ENCODE data around the gene ORAI3. TPM values are rescaled to one million over a fixed set of nuclear protein-coding genes. Genes with fewer than 3 reads are reported as not detected.

The ORAI3 gene
- total RNA-seq, 1 experiment from 2014 or later, result 10.8 TPM

DNA sequence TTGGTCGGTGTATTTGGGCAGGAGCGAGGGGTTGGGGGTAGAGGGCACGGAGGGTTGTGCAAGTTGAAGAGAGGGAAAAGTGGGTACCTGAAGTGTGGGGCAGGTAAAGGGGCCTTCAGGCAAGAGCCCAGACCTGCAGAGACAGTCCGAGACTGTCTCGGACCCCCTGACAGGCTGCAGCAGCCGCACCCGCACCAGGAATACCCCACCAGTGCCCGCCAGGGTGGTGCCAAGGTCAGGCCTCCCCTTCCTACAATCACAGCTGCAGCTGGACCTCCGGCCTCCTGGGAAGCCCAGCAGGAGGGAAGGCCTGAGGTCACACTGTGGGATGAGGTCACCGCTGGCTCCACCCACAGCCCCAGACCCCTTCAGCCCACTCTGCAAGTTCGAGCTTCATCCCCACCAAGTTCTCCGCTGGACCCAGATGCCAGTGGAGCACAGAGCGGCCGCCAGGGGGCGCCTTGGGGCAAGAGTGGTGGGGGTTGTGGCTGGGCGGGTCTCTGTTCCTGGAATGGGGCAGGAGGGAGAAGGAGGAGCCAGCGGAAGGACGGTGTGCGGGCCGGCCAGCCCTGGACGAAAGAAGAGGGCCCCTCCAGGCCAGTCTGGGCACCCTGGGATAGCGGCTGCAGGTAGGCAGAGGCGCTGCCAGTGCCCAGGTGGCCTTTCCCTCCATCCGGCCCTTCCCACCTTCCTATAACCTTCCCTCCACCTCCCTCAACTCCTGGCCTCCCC, 36.0 kb downstream of the ORAI3 start, which contains the start of gene HSD3B7:
Gene HSD3B7, plus strand, starts transcription at position 539 of the 732 bp plus-strand sequence. CDS start 452 bp downstream, outside the sequence.
- H3K9me3 Mint-ChIP-seq, result no peaks in the 10 kb centered on the region
- TF ChIP-seq, protein P1, sequence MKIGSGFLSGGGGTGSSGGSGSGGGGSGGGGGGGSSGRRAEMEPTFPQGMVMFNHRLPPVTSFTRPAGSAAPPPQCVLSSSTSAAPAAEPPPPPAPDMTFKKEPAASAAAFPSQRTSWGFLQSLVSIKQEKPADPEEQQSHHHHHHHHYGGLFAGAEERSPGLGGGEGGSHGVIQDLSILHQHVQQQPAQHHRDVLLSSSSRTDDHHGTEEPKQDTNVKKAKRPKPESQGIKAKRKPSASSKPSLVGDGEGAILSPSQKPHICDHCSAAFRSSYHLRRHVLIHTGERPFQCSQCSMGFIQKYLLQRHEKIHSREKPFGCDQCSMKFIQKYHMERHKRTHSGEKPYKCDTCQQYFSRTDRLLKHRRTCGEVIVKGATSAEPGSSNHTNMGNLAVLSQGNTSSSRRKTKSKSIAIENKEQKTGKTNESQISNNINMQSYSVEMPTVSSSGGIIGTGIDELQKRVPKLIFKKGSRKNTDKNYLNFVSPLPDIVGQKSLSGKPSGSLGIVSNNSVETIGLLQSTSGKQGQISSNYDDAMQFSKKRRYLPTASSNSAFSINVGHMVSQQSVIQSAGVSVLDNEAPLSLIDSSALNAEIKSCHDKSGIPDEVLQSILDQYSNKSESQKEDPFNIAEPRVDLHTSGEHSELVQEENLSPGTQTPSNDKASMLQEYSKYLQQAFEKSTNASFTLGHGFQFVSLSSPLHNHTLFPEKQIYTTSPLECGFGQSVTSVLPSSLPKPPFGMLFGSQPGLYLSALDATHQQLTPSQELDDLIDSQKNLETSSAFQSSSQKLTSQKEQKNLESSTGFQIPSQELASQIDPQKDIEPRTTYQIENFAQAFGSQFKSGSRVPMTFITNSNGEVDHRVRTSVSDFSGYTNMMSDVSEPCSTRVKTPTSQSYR (CRISPR knock-in tag; IDR thresholded peaks at IDR 0.05), result peak; percentile 56; the same call in 1 of the 2 replicates
- TF ChIP-seq GABPB1 (CRISPR knock-in tag; IDR thresholded peaks at IDR 0.05) (0 out of 2 replicates have a peak, but pooled peaks have one; percentile 35), SP1 (CRISPR knock-in tag; conservative IDR thresholded peaks at IDR 0.05) (peak; percentile 73; the same call in 1 of the 2 replicates)
- TF ChIP-seq, protein P2, sequence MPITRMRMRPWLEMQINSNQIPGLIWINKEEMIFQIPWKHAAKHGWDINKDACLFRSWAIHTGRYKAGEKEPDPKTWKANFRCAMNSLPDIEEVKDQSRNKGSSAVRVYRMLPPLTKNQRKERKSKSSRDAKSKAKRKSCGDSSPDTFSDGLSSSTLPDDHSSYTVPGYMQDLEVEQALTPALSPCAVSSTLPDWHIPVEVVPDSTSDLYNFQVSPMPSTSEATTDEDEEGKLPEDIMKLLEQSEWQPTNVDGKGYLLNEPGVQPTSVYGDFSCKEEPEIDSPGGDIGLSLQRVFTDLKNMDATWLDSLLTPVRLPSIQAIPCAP (CRISPR knock-in tag; IDR thresholded peaks at IDR 0.05), result no peak
- TF ChIP-seq, protein P3, sequence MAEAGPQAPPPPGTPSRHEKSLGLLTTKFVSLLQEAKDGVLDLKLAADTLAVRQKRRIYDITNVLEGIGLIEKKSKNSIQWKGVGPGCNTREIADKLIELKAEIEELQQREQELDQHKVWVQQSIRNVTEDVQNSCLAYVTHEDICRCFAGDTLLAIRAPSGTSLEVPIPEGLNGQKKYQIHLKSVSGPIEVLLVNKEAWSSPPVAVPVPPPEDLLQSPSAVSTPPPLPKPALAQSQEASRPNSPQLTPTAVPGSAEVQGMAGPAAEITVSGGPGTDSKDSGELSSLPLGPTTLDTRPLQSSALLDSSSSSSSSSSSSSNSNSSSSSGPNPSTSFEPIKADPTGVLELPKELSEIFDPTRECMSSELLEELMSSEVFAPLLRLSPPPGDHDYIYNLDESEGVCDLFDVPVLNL (CRISPR knock-in tag; IDR thresholded peaks at IDR 0.05; ENCODE audit: borderline replicate concordance, low read depth), result no peak
- TF ChIP-seq, protein P4, sequence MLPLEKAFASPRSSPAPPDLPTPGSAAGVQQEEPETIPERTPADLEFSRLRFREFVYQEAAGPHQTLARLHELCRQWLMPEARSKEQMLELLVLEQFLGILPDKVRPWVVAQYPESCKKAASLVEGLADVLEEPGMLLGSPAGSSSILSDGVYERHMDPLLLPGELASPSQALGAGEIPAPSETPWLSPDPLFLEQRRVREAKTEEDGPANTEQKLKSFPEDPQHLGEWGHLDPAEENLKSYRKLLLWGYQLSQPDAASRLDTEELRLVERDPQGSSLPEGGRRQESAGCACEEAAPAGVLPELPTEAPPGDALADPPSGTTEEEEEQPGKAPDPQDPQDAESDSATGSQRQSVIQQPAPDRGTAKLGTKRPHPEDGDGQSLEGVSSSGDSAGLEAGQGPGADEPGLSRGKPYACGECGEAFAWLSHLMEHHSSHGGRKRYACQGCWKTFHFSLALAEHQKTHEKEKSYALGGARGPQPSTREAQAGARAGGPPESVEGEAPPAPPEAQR (CRISPR knock-in tag; IDR thresholded peaks at IDR 0.05), result no peak
- TF ChIP-seq, protein P5, sequence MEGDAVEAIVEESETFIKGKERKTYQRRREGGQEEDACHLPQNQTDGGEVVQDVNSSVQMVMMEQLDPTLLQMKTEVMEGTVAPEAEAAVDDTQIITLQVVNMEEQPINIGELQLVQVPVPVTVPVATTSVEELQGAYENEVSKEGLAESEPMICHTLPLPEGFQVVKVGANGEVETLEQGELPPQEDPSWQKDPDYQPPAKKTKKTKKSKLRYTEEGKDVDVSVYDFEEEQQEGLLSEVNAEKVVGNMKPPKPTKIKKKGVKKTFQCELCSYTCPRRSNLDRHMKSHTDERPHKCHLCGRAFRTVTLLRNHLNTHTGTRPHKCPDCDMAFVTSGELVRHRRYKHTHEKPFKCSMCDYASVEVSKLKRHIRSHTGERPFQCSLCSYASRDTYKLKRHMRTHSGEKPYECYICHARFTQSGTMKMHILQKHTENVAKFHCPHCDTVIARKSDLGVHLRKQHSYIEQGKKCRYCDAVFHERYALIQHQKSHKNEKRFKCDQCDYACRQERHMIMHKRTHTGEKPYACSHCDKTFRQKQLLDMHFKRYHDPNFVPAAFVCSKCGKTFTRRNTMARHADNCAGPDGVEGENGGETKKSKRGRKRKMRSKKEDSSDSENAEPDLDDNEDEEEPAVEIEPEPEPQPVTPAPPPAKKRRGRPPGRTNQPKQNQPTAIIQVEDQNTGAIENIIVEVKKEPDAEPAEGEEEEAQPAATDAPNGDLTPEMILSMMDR (IDR thresholded peaks at IDR 0.05), result peak; percentile 97
- TF ChIP-seq, protein P6, sequence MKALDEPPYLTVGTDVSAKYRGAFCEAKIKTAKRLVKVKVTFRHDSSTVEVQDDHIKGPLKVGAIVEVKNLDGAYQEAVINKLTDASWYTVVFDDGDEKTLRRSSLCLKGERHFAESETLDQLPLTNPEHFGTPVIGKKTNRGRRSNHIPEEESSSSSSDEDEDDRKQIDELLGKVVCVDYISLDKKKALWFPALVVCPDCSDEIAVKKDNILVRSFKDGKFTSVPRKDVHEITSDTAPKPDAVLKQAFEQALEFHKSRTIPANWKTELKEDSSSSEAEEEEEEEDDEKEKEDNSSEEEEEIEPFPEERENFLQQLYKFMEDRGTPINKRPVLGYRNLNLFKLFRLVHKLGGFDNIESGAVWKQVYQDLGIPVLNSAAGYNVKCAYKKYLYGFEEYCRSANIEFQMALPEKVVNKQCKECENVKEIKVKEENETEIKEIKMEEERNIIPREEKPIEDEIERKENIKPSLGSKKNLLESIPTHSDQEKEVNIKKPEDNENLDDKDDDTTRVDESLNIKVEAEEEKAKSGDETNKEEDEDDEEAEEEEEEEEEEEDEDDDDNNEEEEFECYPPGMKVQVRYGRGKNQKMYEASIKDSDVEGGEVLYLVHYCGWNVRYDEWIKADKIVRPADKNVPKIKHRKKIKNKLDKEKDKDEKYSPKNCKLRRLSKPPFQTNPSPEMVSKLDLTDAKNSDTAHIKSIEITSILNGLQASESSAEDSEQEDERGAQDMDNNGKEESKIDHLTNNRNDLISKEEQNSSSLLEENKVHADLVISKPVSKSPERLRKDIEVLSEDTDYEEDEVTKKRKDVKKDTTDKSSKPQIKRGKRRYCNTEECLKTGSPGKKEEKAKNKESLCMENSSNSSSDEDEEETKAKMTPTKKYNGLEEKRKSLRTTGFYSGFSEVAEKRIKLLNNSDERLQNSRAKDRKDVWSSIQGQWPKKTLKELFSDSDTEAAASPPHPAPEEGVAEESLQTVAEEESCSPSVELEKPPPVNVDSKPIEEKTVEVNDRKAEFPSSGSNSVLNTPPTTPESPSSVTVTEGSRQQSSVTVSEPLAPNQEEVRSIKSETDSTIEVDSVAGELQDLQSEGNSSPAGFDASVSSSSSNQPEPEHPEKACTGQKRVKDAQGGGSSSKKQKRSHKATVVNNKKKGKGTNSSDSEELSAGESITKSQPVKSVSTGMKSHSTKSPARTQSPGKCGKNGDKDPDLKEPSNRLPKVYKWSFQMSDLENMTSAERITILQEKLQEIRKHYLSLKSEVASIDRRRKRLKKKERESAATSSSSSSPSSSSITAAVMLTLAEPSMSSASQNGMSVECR (CRISPR knock-in tag; IDR thresholded peaks at IDR 0.05; ENCODE audit: borderline replicate concordance), result no peak
- TF ChIP-seq, protein P7, sequence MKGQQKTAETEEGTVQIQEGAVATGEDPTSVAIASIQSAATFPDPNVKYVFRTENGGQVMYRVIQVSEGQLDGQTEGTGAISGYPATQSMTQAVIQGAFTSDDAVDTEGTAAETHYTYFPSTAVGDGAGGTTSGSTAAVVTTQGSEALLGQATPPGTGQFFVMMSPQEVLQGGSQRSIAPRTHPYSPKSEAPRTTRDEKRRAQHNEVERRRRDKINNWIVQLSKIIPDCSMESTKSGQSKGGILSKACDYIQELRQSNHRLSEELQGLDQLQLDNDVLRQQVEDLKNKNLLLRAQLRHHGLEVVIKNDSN (CRISPR knock-in tag; IDR thresholded peaks at IDR 0.05), result no peak
- H3K4me3 Mint-ChIP-seq, result peak within 1 kb of the TSS; percentile 61
- POLR2A ChIA-PET, result interaction anchor here (0.5 to 2.2 kb wide), 10 partner anchors 12 to 291 kb away, joined by 3 to 6 read pairs (median 4); partner anchors contain the start of genes KAT8, SETD1A, STX4 and ZNF646
- H3K4me1 Mint-ChIP-seq, result peaks cover 6% of the 10 kb centered on the region
- CTCF ChIA-PET, result interaction anchor here (0.5 to 5.1 kb wide), 70 partner anchors 9 to 954 kb away, joined by 3 to 83 read pairs (median 5); partner anchors contain the start of genes ARMC5, BCKDK, FBXL19 and KAT8
- ATAC-seq (peak; percentile 85), DNase-seq (ENCODE audit: low spot score) (peak; percentile 95)
- H3K27me3 Mint-ChIP-seq (ENCODE audit: low read depth), result no peaks in the 10 kb centered on the region
- H3K27ac Mint-ChIP-seq, result 0 out of 2 replicates have a peak within 1 kb of the TSS, but pooled peaks have one; percentile 27
- peaks cover 12% of the 10 kb centered on the region for H3K36me3 Mint-ChIP-seq

Data from WTC11 (cell line).